Measurements from ENCODE around the gene KCTD15.

KCTD15 gene

GRCh38 chr19:33798681-33799111, 2.0 kb downstream of the KCTD15 start:
- DNase-seq, result no peak

GRCh38 chr19:33799476-33799875, 2.8 kb downstream of the KCTD15 start:
- no peak for DNase-seq

GRCh38 chr19:33800012-33800680, 3.5 kb downstream of the KCTD15 start:
- DNase-seq, result no peak

GRCh38 chr19:33801411-33801810, 4.7 kb downstream of the KCTD15 start:
- DNase-seq, result no peak

GRCh38 chr19:33802001-33802400, 5.3 kb downstream of the KCTD15 start:
- DNase-seq, result no peak

GRCh38 chr19:33802801-33803200, 6.1 kb downstream of the KCTD15 start:
- no peak for DNase-seq

GRCh38 chr19:33803383-33803782, 6.7 kb downstream of the KCTD15 start:
- no peak for DNase-seq

- no peak for DNase-seq
These were observed 7.5 kb downstream of the KCTD15 start for GRCh38 chr19:33804021-33804799.

GRCh38 chr19:33805313-33805712, 8.6 kb downstream of the KCTD15 start:
- DNase-seq, result no peak

- DNase-seq, result no peak
These were observed 9.3 kb downstream of the KCTD15 start for GRCh38 chr19:33805840-33806433.

- DNase-seq, result no peak
These were observed 9.8 kb downstream of the KCTD15 start for GRCh38 chr19:33806434-33806881.

GRCh38 chr19:33808399-33808798, 11.7 kb downstream of the KCTD15 start:
- DNase-seq, result no peak

GRCh38 chr19:33809960-33810359, 13.3 kb downstream of the KCTD15 start:
- no peak for DNase-seq

GRCh38 chr19:33810821-33811220, 14.2 kb downstream of the KCTD15 start:
- no peak for DNase-seq

GRCh38 chr19:33811246-33811645, 14.6 kb downstream of the KCTD15 start:
- no peak for DNase-seq

- no peak for DNase-seq
These were observed 15.2 kb downstream of the KCTD15 start for GRCh38 chr19:33811736-33812387.

- DNase-seq, result no peak
These were observed 16.0 kb downstream of the KCTD15 start for GRCh38 chr19:33812388-33813330.

- no peak for DNase-seq
These were observed 16.9 kb downstream of the KCTD15 start for GRCh38 chr19:33813391-33814101.

GRCh38 chr19:33814181-33815165, 17.8 kb downstream of the KCTD15 start:
- no peak for DNase-seq

Data from NCI-H2029 (cell line).